GM23338 (cell line): Measurements from ENCODE around the gene PAK4. TPM values are rescaled to one million over a fixed set of nuclear protein-coding genes. Genes with fewer than 3 reads are reported as not detected.

Experiments
- ATAC-seq: fragments of 200-7000 bp; cut with Tn5 transposase; 3 replicates; pipeline ENCODE4 v1.9.1; 2020
- DNase-seq: peaks from one replicate; pipeline ENCODE4 v3.0.0-alpha.2; 2015; ENCODE audit warnings: low spot score
- H2AFZ ChIP-seq: fragments of 200-600 bp; sonication (generic); 2 replicates; pipeline ENCODE4 v1.8.0; 2016; ENCODE audit warnings: antibody characterized with exemption, mild to moderate bottlenecking, moderate library complexity
- H3F3A ChIP-seq: fragments of 200-600 bp; sonication (generic); replicated peaks from 2 replicates; pipeline ENCODE4 v1.8.0; 2017; ENCODE audit warnings: antibody characterized with exemption, mixed run types, low read depth
- H3K27ac ChIP-seq: fragments of 200-600 bp; sonication (generic); 2 replicates; pipeline ENCODE4 v1.6.1; 2016; ENCODE audit warnings: low read depth
- H3K27me3 ChIP-seq: fragments of 200-600 bp; sonication (generic); 2 replicates; pipeline ENCODE4 v1.8.0; 2016; ENCODE audit warnings: mild to moderate bottlenecking, mixed run types, moderate library complexity; ENCODE audit not compliant: insufficient read depth
- H3K36me3 ChIP-seq: fragments of 200-600 bp; sonication (generic); 2 replicates; pipeline ENCODE4 v1.8.0; 2016; ENCODE audit warnings: mild to moderate bottlenecking; ENCODE audit not compliant: insufficient read depth
- H3K4me1 ChIP-seq: fragments of 200-600 bp; sonication (generic); 2 replicates; pipeline ENCODE4 v1.8.0; 2016; ENCODE audit warnings: mild to moderate bottlenecking, moderate library complexity; ENCODE audit not compliant: insufficient read depth
- H3K4me2 ChIP-seq: fragments of 200-600 bp; sonication (generic); 2 replicates; pipeline ENCODE4 v1.7.1; 2017; ENCODE audit warnings: mixed run types
- H3K4me3 ChIP-seq: fragments of 200-600 bp; sonication (generic); 2 replicates; pipeline ENCODE4 v1.6.1; 2016; ENCODE audit warnings: mixed run types
- H3K79me2 ChIP-seq: fragments of 200-600 bp; sonication (generic); replicated peaks from 2 replicates; pipeline ENCODE4 v1.8.0; 2017; ENCODE audit warnings: mild to moderate bottlenecking; ENCODE audit not compliant: insufficient read depth
- H3K9me2 ChIP-seq: fragments of 200-600 bp; sonication (generic); 2 replicates; pipeline ENCODE4 v1.8.0; 2017; ENCODE audit not compliant: insufficient read depth
- H4K20me1 ChIP-seq: fragments of 200-600 bp; sonication (generic); replicated peaks from 2 replicates; pipeline ENCODE4 v1.8.0; 2017; ENCODE audit warnings: mild to moderate bottlenecking; ENCODE audit not compliant: insufficient read depth
- H3K27ac Mint-ChIP-seq: 2 replicates; pipeline ENCODE4 v1.8.0; 2020; ENCODE audit warnings: inconsistent platforms, mild to moderate bottlenecking, moderate library complexity, mixed read lengths
- H3K27me3 Mint-ChIP-seq: 3 replicates; pipeline ENCODE4 v1.8.0; 2022; ENCODE audit warnings: low read depth, mild to moderate bottlenecking, moderate library complexity, mixed read lengths, inconsistent platforms; ENCODE audit not compliant: insufficient read depth, poor library complexity
- H3K36me3 Mint-ChIP-seq: 3 replicates; pipeline ENCODE4 v1.8.0; 2021; ENCODE audit warnings: low read depth, mild to moderate bottlenecking, inconsistent platforms, moderate library complexity, mixed read lengths
- H3K4me1 Mint-ChIP-seq: 3 replicates; pipeline ENCODE4 v1.8.0; 2020; ENCODE audit warnings: mild to moderate bottlenecking, inconsistent platforms, mixed read lengths
- H3K4me3 Mint-ChIP-seq: 3 replicates; pipeline ENCODE4 v1.8.0; 2021; ENCODE audit warnings: moderate library complexity, mild to moderate bottlenecking, inconsistent platforms, mixed read lengths
- H3K9me3 Mint-ChIP-seq: 3 replicates; pipeline ENCODE4 v1.8.0; 2020; ENCODE audit warnings: moderate library complexity, mild to moderate bottlenecking, inconsistent platforms, mixed read lengths
- EZH2phosphoT487 ChIP-seq: fragments of 200-600 bp; sonication (generic); IDR thresholded peaks from one replicate; pipeline ENCODE4 v1.8.1; 2018; ENCODE audit warnings: antibody characterized with exemption; ENCODE audit not compliant: unreplicated experiment
- NANOG ChIP-seq: IDR thresholded peaks from 2 replicates; pipeline ENCODE4 v1.6.1; 2016; ENCODE audit warnings: antibody characterized with exemption, borderline replicate concordance
- POLR2AphosphoS5 ChIP-seq: IDR thresholded peaks from 2 replicates; pipeline ENCODE4 v1.6.1; 2016; ENCODE audit warnings: antibody characterized with exemption, low read depth
- STAT1 ChIP-seq: IDR thresholded peaks from one replicate; pipeline ENCODE4 v1.6.1; 2016; ENCODE audit warnings: antibody characterized with exemption; ENCODE audit not compliant: unreplicated experiment
- polyA plus RNA-seq: library from polyadenylated mRNA; unstranded; fragments of >200 nt; fragmentation: Nextera tagmentation; extraction: Ambion mirVana; gene quantifications from 2 replicates; pipeline ENCODE4 v1.2.1, GENCODE V29; 2016
- total RNA-seq: library from RNA; depleted of rRNA; stranded (reverse); fragments of >200 nt; shearing (Covaris generic); gene quantifications from 2 replicates; pipeline ENCODE4 v1.2.3, GENCODE V29; 2014
- TF ChIP-seq, protein P1 (sequence below): IDR thresholded peaks from 2 replicates; pipeline ENCODE4 v1.6.1; 2016; ENCODE audit warnings: antibody characterized with exemption
- TF ChIP-seq, protein P2 (sequence below), 2 experiments: fragments of 200-600 bp in 1 of 2; sonication (generic) in 1 of 2; conservative IDR thresholded peaks; 2 replicates each; pipeline versions ENCODE4 v1.5.1 to v1.6.1; 2016 to 2017; ENCODE audit warnings: antibody characterized with exemption in 2 of 2, low read depth in 2 of 2, mild to moderate bottlenecking in 2 of 2, moderate library complexity in 1 of 2
- TF ChIP-seq, protein P3 (sequence below): fragments of 250-450 bp; sonication (Bioruptor Pico); IDR thresholded peaks from 2 replicates; pipeline ENCODE4 v1.5.0; 2020; ENCODE audit warnings: mild to moderate bottlenecking, moderate library complexity

PAK4 gene
- total and polyA plus RNA-seq, 2 experiments from 2014 or later, result 28.7 to 35.4 TPM

DNA sequence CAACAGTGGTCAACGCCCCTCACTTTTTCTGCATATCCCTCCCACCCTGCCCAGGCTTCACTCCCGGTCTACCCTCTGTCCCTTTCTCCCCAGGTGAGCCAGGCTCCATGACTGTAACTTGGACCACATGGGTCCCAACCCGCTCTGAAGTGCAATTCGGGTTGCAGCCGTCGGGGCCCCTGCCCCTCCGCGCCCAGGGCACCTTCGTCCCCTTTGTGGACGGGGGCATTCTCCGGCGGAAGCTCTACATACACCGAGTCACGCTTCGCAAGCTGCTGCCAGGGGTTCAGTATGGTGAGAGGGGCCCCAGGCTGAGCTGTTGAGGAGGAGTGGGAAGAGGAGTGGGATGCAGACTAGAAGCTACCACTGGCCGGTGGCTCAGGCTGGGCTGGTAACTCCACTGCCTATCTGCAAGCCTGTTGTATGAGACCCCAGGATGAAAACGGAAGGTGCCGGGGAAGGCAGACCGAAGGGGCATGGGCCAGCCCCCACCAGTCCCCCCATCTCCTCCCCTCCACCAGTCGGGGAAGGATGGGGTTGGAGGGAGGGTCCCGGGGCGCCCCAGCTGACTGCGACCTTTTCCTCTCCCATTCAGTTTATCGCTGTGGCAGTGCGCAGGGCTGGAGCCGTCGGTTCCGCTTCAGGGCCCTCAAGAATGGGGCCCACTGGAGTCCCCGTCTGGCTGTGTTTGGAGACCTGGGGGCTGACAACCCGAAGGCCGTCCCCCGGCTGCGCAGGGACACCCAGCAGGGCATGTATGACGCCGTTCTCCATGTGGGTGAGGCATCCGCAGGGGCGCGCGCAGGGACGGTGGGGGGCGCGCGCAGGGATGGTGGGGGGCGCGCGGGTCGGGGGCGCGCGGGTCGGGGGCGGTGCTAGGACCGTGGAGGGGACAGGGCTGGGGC is 27.0 kb upstream of the PAK4 start:
- H3K9me3 Mint-ChIP-seq, result peaks cover 10% of the 10 kb centered on the region
- Histone ChIP-seq H3K9me2 (no peaks in the 10 kb centered on the region), H3F3A (no peaks in the 10 kb centered on the region), H3K4me1 (0 out of 2 replicates have a peak, but pooled peaks cover 3% of the 10 kb centered on the region), H3K27ac (no peak overlapping the region), H3K27me3 (peaks cover 24% of the 10 kb centered on the region), H3K4me2 (peak overlapping the region; percentile 85), H3K79me2 (no peaks in the 10 kb centered on the region), H2AFZ (peak overlapping the region; percentile 97), H4K20me1 (no peaks in the 10 kb centered on the region), H3K36me3 (no peaks in the 10 kb centered on the region), H3K4me3 (peak overlapping the region; percentile 83)
- no peaks in the 10 kb centered on the region; the same call in 2 of the 3 replicates for H3K36me3 Mint-ChIP-seq
- peak overlapping the region; percentile 64 for H3K4me3 Mint-ChIP-seq
- H3K27me3 Mint-ChIP-seq, result peaks cover 25% of the 10 kb centered on the region
- 0 out of 2 replicates have a peak, but pooled peaks have one; percentile 11 for TF ChIP-seq POLR2AphosphoS5
- TF ChIP-seq, protein P1, sequence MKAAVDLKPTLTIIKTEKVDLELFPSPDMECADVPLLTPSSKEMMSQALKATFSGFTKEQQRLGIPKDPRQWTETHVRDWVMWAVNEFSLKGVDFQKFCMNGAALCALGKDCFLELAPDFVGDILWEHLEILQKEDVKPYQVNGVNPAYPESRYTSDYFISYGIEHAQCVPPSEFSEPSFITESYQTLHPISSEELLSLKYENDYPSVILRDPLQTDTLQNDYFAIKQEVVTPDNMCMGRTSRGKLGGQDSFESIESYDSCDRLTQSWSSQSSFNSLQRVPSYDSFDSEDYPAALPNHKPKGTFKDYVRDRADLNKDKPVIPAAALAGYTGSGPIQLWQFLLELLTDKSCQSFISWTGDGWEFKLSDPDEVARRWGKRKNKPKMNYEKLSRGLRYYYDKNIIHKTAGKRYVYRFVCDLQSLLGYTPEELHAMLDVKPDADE, result no peak
- H3K27ac Mint-ChIP-seq, result no peak overlapping the region
- DNase-seq (peak; percentile 64), ATAC-seq (peak; percentile 87)
- no peaks in the 10 kb centered on the region for H3K4me1 Mint-ChIP-seq

DNA sequence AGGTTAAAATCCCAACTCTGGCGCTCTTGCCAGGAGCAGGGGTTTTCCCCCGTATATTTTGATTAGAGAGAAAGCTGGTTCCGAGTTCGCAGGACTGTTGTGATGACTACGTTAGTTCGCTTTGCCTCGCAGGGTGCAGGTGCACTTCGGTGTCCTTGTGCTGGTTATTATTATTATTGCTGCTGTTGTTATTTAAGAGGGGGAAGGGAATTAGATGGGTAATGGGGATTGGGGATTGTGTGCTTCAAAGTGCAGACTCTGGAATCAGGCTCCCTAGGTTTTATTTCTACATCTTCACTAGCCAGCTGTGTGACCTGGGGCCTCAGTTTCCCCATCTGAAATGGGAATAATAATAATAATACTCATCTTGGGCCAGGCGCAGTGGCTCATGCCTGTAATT is 26.2 kb upstream of the PAK4 start:
- H4K20me1 ChIP-seq, result no peaks in the 10 kb centered on the region
- no peaks in the 10 kb centered on the region for H3K36me3 ChIP-seq
- H3K9me3 Mint-ChIP-seq, result peaks cover 10% of the 10 kb centered on the region
- no peak overlapping the region for H3K27ac ChIP-seq
- peaks cover 24% of the 10 kb centered on the region for H3K27me3 ChIP-seq
- no peaks in the 10 kb centered on the region for H3K4me1 Mint-ChIP-seq
- DNase-seq (peak; percentile 38), ATAC-seq (no peak)
- H3K27ac Mint-ChIP-seq, result no peak overlapping the region
- H3K27me3 Mint-ChIP-seq, result peaks cover 26% of the 10 kb centered on the region
- no peaks in the 10 kb centered on the region for H3F3A ChIP-seq
- peak overlapping the region; percentile 85 for H3K4me2 ChIP-seq
- H3K4me3 Mint-ChIP-seq, result peak overlapping the region; percentile 64
- H3K79me2 ChIP-seq, result no peaks in the 10 kb centered on the region
- H3K4me3 ChIP-seq, result peak overlapping the region; percentile 83
- peak overlapping the region; percentile 97 for H2AFZ ChIP-seq
- no peaks in the 10 kb centered on the region for H3K9me2 ChIP-seq
- H3K36me3 Mint-ChIP-seq, result no peaks in the 10 kb centered on the region; the same call in 2 of the 3 replicates
- H3K4me1 ChIP-seq, result 0 out of 2 replicates have a peak, but pooled peaks cover 3% of the 10 kb centered on the region
- TF ChIP-seq, protein P1, result no peak
- TF ChIP-seq, protein P2, sequence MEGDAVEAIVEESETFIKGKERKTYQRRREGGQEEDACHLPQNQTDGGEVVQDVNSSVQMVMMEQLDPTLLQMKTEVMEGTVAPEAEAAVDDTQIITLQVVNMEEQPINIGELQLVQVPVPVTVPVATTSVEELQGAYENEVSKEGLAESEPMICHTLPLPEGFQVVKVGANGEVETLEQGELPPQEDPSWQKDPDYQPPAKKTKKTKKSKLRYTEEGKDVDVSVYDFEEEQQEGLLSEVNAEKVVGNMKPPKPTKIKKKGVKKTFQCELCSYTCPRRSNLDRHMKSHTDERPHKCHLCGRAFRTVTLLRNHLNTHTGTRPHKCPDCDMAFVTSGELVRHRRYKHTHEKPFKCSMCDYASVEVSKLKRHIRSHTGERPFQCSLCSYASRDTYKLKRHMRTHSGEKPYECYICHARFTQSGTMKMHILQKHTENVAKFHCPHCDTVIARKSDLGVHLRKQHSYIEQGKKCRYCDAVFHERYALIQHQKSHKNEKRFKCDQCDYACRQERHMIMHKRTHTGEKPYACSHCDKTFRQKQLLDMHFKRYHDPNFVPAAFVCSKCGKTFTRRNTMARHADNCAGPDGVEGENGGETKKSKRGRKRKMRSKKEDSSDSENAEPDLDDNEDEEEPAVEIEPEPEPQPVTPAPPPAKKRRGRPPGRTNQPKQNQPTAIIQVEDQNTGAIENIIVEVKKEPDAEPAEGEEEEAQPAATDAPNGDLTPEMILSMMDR (conservative IDR thresholded peaks at IDR 0.05; ENCODE audit: low read depth in 2 of 2), result no peak
- no peak for TF ChIP-seq EZH2phosphoT487
- TF ChIP-seq, protein P3, sequence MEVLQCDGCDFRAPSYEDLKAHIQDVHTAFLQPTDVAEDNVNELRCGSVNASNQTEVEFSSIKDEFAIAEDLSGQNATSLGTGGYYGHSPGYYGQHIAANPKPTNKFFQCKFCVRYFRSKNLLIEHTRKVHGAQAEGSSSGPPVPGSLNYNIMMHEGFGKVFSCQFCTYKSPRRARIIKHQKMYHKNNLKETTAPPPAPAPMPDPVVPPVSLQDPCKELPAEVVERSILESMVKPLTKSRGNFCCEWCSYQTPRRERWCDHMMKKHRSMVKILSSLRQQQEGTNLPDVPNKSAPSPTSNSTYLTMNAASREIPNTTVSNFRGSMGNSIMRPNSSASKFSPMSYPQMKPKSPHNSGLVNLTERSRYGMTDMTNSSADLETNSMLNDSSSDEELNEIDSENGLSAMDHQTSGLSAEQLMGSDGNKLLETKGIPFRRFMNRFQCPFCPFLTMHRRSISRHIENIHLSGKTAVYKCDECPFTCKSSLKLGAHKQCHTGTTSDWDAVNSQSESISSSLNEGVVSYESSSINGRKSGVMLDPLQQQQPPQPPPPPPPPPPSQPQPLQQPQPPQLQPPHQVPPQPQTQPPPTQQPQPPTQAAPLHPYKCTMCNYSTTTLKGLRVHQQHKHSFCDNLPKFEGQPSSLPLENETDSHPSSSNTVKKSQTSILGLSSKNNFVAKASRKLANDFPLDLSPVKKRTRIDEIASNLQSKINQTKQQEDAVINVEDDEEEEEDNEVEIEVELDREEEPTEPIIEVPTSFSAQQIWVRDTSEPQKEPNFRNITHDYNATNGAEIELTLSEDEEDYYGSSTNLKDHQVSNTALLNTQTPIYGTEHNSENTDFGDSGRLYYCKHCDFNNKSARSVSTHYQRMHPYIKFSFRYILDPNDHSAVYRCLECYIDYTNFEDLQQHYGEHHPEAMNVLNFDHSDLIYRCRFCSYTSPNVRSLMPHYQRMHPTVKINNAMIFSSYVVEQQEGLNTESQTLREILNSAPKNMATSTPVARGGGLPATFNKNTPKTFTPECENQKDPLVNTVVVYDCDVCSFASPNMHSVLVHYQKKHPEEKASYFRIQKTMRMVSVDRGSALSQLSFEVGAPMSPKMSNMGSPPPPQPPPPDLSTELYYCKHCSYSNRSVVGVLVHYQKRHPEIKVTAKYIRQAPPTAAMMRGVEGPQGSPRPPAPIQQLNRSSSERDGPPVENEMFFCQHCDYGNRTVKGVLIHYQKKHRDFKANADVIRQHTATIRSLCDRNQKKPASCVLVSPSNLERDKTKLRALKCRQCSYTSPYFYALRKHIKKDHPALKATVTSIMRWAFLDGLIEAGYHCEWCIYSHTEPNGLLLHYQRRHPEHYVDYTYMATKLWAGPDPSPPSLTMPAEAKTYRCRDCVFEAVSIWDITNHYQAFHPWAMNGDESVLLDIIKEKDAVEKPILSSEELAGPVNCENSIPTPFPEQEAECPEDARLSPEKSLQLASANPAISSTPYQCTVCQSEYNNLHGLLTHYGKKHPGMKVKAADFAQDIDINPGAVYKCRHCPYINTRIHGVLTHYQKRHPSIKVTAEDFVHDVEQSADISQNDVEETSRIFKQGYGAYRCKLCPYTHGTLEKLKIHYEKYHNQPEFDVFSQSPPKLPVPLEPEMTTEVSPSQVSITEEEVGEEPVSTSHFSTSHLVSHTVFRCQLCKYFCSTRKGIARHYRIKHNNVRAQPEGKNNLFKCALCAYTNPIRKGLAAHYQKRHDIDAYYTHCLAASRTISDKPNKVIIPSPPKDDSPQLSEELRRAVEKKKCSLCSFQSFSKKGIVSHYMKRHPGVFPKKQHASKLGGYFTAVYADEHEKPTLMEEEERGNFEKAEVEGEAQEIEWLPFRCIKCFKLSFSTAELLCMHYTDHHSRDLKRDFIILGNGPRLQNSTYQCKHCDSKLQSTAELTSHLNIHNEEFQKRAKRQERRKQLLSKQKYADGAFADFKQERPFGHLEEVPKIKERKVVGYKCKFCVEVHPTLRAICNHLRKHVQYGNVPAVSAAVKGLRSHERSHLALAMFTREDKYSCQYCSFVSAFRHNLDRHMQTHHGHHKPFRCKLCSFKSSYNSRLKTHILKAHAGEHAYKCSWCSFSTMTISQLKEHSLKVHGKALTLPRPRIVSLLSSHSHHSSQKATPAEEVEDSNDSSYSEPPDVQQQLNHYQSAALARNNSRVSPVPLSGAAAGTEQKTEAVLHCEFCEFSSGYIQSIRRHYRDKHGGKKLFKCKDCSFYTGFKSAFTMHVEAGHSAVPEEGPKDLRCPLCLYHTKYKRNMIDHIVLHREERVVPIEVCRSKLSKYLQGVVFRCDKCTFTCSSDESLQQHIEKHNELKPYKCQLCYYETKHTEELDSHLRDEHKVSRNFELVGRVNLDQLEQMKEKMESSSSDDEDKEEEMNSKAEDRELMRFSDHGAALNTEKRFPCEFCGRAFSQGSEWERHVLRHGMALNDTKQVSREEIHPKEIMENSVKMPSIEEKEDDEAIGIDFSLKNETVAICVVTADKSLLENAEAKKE, result no peak
- no peak for TF ChIP-seq NANOG
- TF ChIP-seq POLR2AphosphoS5, result no peak
- no peak for TF ChIP-seq STAT1
